K562 (cell line): ENCODE measurements around the gene AIFM1. TPM values are rescaled to one million over a fixed set of nuclear protein-coding genes. Genes with fewer than 3 reads are reported as not detected.

Experiments used
- ATF6 ChIP-seq: sonication (generic); formaldehyde crosslinking; IDR thresholded peaks from 2 replicates; pipeline ENCODE4 v1.4.0; 2020; ENCODE audit warnings: mild to moderate bottlenecking, missing genetic modification reagents
- CCNT2 ChIP-seq: IDR thresholded peaks from 2 replicates; pipeline ENCODE4 v1.6.1; 2011; ENCODE audit warnings: borderline replicate concordance, low read depth, mild to moderate bottlenecking, moderate library complexity, mixed read lengths, low read length; ENCODE audit not compliant: insufficient read length; ENCODE audit errors: extremely low read depth
- IRF2 ChIP-seq: sonication (generic); formaldehyde crosslinking; IDR thresholded peaks from 2 replicates; pipeline ENCODE4 v1.8.1; 2022; ENCODE audit warnings: mild to moderate bottlenecking, missing genetic modification reagents
- L3MBTL2 ChIP-seq: fragments of 450-650 bp; IDR thresholded peaks from 2 replicates; pipeline ENCODE4 v1.6.1; 2016; ENCODE audit warnings: mild to moderate bottlenecking, moderate library complexity
- MCM3 ChIP-seq: fragments of 450-650 bp; IDR thresholded peaks from 2 replicates; pipeline ENCODE4 v1.6.1; 2016
- MTA3 ChIP-seq: fragments of 450-650 bp; formaldehyde crosslinking; IDR thresholded peaks from 2 replicates; pipeline ENCODE4 v1.6.1; 2017; ENCODE audit warnings: mild to moderate bottlenecking, borderline replicate concordance
- NCOA4 ChIP-seq: fragments of 450-650 bp; IDR thresholded peaks from 2 replicates; pipeline ENCODE4 v1.6.1; 2018; ENCODE audit warnings: mild to moderate bottlenecking; ENCODE audit not compliant: partially characterized antibody
- NFE2 ChIP-seq: IDR thresholded peaks from 2 replicates; pipeline ENCODE4 v1.6.1; 2014; ENCODE audit warnings: antibody characterized with exemption, low read depth
- PHTF2 ChIP-seq: fragments of 250-450 bp; sonication (Bioruptor Pico); IDR thresholded peaks from 2 replicates; pipeline ENCODE4 v1.5.0; 2021; ENCODE audit warnings: mild to moderate bottlenecking
- SNIP1 ChIP-seq: fragments of 450-650 bp; IDR thresholded peaks from 2 replicates; pipeline ENCODE4 v1.7.1; 2017; ENCODE audit warnings: low read depth, mild to moderate bottlenecking
- XRCC5 ChIP-seq: fragments of 200-400 bp; formaldehyde crosslinking; IDR thresholded peaks from 2 replicates; pipeline ENCODE4 v1.6.1; 2017; ENCODE audit warnings: low read depth, mild to moderate bottlenecking, low read length
- ZBTB17 ChIP-seq: fragments of 450-650 bp; formaldehyde crosslinking; IDR thresholded peaks from 2 replicates; pipeline ENCODE4 v1.4.0; 2020; ENCODE audit warnings: mild to moderate bottlenecking
- ZBTB43 ChIP-seq: sonication (generic); formaldehyde crosslinking; IDR thresholded peaks from 2 replicates; pipeline ENCODE4 v1.8.0; 2023; ENCODE audit warnings: mild to moderate bottlenecking, missing genetic modification reagents
- ZC3H8 ChIP-seq: fragments of 450-650 bp; IDR thresholded peaks from 2 replicates; pipeline ENCODE4 v1.6.1; 2017
- ZKSCAN1 ChIP-seq: fragments of 150-350 bp; IDR thresholded peaks from 2 replicates; pipeline ENCODE4 v1.6.1; 2016; ENCODE audit warnings: low read depth, low read length
- ZNF431 ChIP-seq: sonication (generic); formaldehyde crosslinking; IDR thresholded peaks from 2 replicates; pipeline ENCODE4 v1.8.0; 2022; ENCODE audit warnings: mild to moderate bottlenecking, missing genetic modification reagents
- ZNF445 ChIP-seq: fragments of 250-450 bp; sonication (Bioruptor Pico); IDR thresholded peaks from 2 replicates; pipeline ENCODE4 v1.4.0; 2020; ENCODE audit warnings: low read depth, mild to moderate bottlenecking, moderate library complexity
- ZNF696 ChIP-seq: fragments of 250-450 bp; sonication (Bioruptor Pico); conservative IDR thresholded peaks from 2 replicates; pipeline ENCODE4 v1.4.0; 2020; ENCODE audit warnings: mild to moderate bottlenecking, moderate library complexity
- polyA plus RNA-seq, 8 experiments: library from polyadenylated mRNA; depleted of rRNA in 4 of 8; stranded (reverse) in 5 of 8; unstranded in 3 of 8; fragments of >200 nt; fragmentation: Nextera tagmentation in 2 of 8; fragmentation: Illumina TruSeq in 1 of 8; extraction: Ambion mirVana in 2 of 8; extraction: Trizol in 1 of 8; gene quantifications; 2 replicates each; pipeline versions ENCODE4 v1.2.1 to v1.2.3, GENCODE V29; 2011 to 2014; ENCODE audit warnings: inconsistent platforms in 1 of 8, missing spikeins in 1 of 8
- total RNA-seq, 7 experiments: library from RNA; depleted of rRNA in 6 of 7; stranded (reverse); fragments of >200 nt in 6 of 7; fragmentation: Illumina TruSeq in 2 of 7; extraction: Trizol in 2 of 7; gene quantifications; 2 replicates each; pipeline versions ENCODE4 v1.2.1 to v1.2.3, GENCODE V29; 2011 to 2021; ENCODE audit warnings: low replicate concordance in 1 of 7
- TF ChIP-seq, protein P1 (sequence below): fragments of 450-650 bp; formaldehyde crosslinking; conservative IDR thresholded peaks from 2 replicates; pipeline ENCODE4 v1.4.0; 2022; ENCODE audit warnings: mild to moderate bottlenecking, missing genetic modification characterization
- TF ChIP-seq, protein P2 (sequence below), 2 experiments: fragments of 450-650 bp; IDR thresholded peaks; 2 replicates each; pipeline ENCODE4 v1.6.1; 2018; ENCODE audit warnings: mild to moderate bottlenecking in 2 of 2, low read depth in 1 of 2; ENCODE audit not compliant: partially characterized antibody in 2 of 2

AIFM1 gene
- total and polyA plus RNA-seq, 9 of the 15 experiments (the other 6 are each of a cell fraction or from before 2014, with no cell fraction given): 51.0 to 117 (median 91.2) TPM

GRCh38 chrX:130179579-130180215 is 14.1 kb upstream of the AIFM1 start (continued):
- 0 out of 2 replicates have a peak, but pooled peaks have one; percentile 52 for TF ChIP-seq ZKSCAN1
- peak; percentile 99 for TF ChIP-seq CCNT2
- no peak for TF ChIP-seq ZBTB17 (CRISPR knock-in tag)
- TF ChIP-seq PHTF2 (CRISPR knock-in tag): no peak
- TF ChIP-seq L3MBTL2: no peak
- TF ChIP-seq ATF6 (CRISPR knock-in tag): no peak
- TF ChIP-seq, protein P1, sequence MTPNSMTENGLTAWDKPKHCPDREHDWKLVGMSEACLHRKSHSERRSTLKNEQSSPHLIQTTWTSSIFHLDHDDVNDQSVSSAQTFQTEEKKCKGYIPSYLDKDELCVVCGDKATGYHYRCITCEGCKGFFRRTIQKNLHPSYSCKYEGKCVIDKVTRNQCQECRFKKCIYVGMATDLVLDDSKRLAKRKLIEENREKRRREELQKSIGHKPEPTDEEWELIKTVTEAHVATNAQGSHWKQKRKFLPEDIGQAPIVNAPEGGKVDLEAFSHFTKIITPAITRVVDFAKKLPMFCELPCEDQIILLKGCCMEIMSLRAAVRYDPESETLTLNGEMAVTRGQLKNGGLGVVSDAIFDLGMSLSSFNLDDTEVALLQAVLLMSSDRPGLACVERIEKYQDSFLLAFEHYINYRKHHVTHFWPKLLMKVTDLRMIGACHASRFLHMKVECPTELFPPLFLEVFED (CRISPR knock-in tag): no peak
- TF ChIP-seq IRF2 (CRISPR knock-in tag): no peak
- no peak for TF ChIP-seq SNIP1
- TF ChIP-seq XRCC5: no peak
- TF ChIP-seq MCM3: no peak
- peak; percentile 84 for TF ChIP-seq MTA3
- peak; percentile 98 for TF ChIP-seq NFE2
- TF ChIP-seq, protein P2, sequence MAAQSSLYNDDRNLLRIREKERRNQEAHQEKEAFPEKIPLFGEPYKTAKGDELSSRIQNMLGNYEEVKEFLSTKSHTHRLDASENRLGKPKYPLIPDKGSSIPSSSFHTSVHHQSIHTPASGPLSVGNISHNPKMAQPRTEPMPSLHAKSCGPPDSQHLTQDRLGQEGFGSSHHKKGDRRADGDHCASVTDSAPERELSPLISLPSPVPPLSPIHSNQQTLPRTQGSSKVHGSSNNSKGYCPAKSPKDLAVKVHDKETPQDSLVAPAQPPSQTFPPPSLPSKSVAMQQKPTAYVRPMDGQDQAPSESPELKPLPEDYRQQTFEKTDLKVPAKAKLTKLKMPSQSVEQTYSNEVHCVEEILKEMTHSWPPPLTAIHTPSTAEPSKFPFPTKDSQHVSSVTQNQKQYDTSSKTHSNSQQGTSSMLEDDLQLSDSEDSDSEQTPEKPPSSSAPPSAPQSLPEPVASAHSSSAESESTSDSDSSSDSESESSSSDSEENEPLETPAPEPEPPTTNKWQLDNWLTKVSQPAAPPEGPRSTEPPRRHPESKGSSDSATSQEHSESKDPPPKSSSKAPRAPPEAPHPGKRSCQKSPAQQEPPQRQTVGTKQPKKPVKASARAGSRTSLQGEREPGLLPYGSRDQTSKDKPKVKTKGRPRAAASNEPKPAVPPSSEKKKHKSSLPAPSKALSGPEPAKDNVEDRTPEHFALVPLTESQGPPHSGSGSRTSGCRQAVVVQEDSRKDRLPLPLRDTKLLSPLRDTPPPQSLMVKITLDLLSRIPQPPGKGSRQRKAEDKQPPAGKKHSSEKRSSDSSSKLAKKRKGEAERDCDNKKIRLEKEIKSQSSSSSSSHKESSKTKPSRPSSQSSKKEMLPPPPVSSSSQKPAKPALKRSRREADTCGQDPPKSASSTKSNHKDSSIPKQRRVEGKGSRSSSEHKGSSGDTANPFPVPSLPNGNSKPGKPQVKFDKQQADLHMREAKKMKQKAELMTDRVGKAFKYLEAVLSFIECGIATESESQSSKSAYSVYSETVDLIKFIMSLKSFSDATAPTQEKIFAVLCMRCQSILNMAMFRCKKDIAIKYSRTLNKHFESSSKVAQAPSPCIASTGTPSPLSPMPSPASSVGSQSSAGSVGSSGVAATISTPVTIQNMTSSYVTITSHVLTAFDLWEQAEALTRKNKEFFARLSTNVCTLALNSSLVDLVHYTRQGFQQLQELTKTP (IDR thresholded peaks at IDR 0.05; ENCODE audit: low read depth in 1 of 2, partially characterized antibody in 2 of 2): peak; percentile 14 to 90
- no peak for TF ChIP-seq ZNF445
- TF ChIP-seq ZC3H8: no peak
- TF ChIP-seq ZNF431 (CRISPR knock-in tag): no peak
- no peak for TF ChIP-seq ZNF696
- no peak for TF ChIP-seq NCOA4
- no peak for TF ChIP-seq ZBTB43 (CRISPR knock-in tag)
